ENCODE results near the gene GAREM1.

GAREM1 gene

DNA sequence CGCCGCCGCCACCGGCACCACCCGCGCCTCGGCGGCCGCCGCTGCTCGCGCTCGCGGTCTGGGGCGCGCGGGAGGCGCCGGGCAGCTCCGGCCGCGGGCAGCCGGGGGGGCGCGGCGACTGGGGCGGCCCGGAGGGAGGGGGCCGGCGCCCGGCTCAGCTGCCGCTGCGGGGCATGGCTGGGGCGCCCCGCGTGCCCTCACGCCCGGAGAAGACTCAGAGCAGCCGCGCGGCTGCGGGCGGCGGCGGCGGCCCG, 295 bp downstream of the GAREM1 start:
- H3K27ac Mint-ChIP-seq: no peak overlapping the region
- H3K9me3 Mint-ChIP-seq: no peaks in the 10 kb centered on the region
- H3K4me3 Mint-ChIP-seq: peak overlapping the region in 1 of 2 donors; percentile 85
- H3K27me3 Mint-ChIP-seq: peaks cover 50 to 68% of the 10 kb centered on the region in 2 donors
- DNase-seq (no peak), ATAC-seq (replicated peaks) (no peak)
- peaks cover 24 to 31% of the 10 kb centered on the region in 2 donors for H3K4me1 Mint-ChIP-seq
- H3K36me3 Mint-ChIP-seq: no peaks in the 10 kb centered on the region

DNA sequence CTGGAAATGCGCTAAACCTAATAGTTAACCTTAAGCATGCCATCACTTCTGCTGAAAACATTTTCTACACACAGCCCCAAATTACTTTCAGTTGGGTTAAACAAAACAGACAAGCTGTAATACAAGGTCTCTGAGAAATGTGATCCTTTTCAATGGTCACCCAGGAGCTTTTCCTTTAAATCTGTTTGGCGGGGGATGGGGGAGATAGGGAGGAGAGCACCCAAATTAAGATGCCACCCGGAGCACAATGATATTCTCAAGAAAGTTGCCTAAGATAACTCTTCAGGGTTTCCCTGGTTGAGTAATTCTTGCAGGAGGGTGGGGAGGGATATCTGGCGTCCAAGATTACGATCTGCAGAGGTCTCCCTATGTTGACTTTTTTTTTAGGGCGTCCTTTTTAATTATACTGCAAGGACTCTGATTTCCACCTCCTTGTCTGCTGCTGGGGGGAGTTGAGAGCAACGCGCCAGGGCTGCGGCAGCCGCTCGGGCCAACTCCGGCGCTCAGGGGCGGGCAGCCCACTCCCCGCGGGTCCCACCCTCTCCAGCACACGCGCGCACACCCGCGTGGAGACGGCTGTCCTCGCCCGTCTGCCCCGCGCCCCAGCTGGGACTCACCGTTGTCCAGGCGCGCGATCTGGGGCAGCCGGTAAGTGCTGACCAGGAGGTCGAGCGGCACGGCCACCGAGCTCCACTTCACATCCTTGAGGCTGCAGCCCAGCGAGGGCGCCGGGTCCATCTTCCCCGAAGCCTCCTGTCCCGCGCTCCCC, 807 bp downstream of the GAREM1 start:
- Mint-ChIP-seq H3K9me3 (no peaks in the 10 kb centered on the region), H3K27me3 (peaks cover 54 to 70% of the 10 kb centered on the region in 2 donors), H3K4me3 (peak overlapping the region; percentile 81 to 84), H3K27ac (peak overlapping the region; percentile 71), H3K36me3 (no peaks in the 10 kb centered on the region), H3K4me1 (peaks cover 24 to 31% of the 10 kb centered on the region in 2 donors)
- ATAC-seq (replicated peaks): peak; percentile 0 to 5
- DNase-seq: no peak

DNA sequence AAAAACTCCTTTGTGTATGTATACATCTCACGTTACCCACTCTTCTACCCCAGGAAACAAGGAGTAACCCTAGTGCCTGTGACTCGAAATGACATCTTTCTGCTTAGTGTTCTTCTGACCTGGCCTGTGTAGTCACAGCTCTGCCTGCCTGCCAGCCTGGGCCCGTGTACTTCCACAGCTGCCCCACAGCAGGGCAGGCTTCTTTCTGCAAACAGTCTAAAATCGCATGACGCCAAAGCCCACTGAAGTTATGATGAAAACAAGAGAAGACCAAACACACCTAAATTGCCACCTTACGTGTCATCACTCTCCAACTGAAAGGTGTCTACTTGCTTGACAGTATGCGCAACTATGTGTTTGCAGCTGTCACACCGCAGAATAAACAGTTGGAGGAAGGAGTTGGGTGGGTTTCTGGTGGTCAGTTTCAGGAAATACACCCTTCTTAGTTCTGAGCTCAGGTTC, 1.5 kb downstream of the GAREM1 start:
- H3K36me3 Mint-ChIP-seq: no peaks in the 10 kb centered on the region
- no peak overlapping the region for H3K27ac Mint-ChIP-seq
- DNase-seq (no peak), ATAC-seq (replicated peaks) (no peak)
- peaks cover 24 to 31% of the 10 kb centered on the region in 2 donors for H3K4me1 Mint-ChIP-seq
- peaks cover 57 to 70% of the 10 kb centered on the region in 2 donors for H3K27me3 Mint-ChIP-seq
- H3K9me3 Mint-ChIP-seq: no peaks in the 10 kb centered on the region
- H3K4me3 Mint-ChIP-seq: peak overlapping the region; percentile 42 to 81

DNA sequence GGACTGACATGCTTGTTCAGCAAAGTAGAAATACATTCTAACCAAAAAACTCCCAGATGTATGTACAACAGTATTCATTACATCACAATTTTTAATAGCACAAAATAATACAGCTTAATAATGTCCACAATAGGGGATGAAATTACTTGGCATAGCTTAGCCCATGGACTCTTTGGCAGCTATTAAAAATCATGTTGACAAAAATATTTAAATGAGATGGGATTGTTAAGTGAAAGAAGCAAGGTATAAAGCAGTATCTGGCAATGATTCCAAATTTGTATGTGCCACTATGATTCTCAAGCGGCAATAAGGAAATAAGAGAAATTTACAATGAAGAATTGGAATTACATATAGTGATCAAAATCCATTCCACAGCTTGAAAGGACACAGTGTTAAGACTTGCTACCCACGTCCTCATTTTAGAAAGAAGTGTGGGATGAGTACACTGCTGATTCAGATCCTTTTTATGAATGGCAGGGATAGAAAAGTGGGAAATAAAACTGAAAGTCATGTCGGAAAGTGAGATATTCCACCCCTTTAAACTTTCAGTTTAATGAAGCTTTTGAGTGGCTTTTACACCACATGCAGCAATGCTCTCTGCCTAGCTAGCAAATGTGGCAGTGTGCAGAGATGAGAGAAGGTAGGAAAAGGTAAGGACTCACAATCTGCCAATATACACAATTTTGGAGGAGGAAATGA, 2.4 kb downstream of the GAREM1 start:
- no peaks in the 10 kb centered on the region for H3K9me3 Mint-ChIP-seq
- H3K4me3 Mint-ChIP-seq: no peak overlapping the region
- no peak overlapping the region for H3K27ac Mint-ChIP-seq
- H3K36me3 Mint-ChIP-seq: no peaks in the 10 kb centered on the region
- ATAC-seq (replicated peaks): no peak
- H3K4me1 Mint-ChIP-seq: peaks cover 24 to 31% of the 10 kb centered on the region in 2 donors
- peaks cover 55 to 71% of the 10 kb centered on the region in 2 donors for H3K27me3 Mint-ChIP-seq
- no peak for DNase-seq

DNA sequence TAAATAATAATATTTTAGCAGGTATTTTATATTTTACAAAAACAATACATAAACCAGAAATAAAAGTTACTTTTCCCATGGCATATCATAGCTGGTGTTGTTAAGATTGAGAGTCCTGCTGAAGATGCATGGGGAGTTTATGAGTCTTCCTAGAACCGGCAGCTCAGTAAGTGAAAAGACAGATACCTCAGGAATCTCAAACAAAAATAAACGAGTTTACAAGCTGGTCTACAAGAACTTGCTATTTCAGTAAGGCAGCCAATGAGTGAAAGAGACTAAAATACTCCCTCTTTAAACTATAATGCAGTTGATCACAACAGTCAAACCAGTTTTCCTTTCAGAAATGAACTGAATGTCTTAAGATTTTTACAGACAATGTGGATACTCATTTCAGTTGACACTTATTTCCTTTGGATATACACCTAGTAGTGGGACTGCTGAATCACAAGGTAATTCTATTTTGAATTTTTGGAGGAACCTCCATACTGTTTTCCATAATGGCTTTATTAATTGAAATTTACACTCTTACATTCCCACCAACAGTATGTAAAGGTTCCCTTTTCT, 8.9 kb downstream of the GAREM1 start:
- Mint-ChIP-seq H3K36me3 (no peaks in the 10 kb centered on the region), H3K27me3 (peaks cover 33 to 61% of the 10 kb centered on the region in 2 donors), H3K4me3 (no peak overlapping the region), H3K27ac (no peak overlapping the region), H3K4me1 (no peaks in the 10 kb centered on the region), H3K9me3 (no peaks in the 10 kb centered on the region)
- DNase-seq (no peak), ATAC-seq (replicated peaks) (no peak)

DNA sequence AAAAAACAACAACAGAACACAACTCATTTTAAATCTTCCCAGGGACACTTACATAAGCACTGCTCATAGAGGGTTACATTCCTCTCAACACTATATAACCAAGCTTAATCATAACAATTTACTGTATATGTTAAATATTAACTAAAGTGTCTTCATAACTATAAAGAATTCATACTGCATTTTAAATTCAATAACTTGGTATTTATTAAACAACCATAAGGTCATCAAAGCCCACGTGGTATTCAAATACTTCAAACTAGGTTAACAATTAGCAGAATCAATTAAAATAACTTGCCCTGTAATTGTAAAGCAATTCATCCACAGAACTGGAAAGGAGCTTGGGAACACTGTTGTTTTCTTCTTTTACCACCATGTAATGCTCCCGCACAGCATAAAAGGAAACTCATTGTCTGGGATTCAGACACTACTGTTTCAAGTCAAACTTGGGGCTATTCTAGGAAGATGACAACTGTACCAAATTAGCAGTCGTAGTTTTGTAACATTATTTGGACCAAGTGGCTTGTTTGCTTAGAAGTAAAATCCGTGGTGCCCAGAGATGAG, 10.4 kb downstream of the GAREM1 start:
- DNase-seq (no peak), ATAC-seq (replicated peaks) (no peak)
- H3K27ac Mint-ChIP-seq: no peak overlapping the region
- no peaks in the 10 kb centered on the region for H3K9me3 Mint-ChIP-seq
- no peaks in the 10 kb centered on the region for H3K36me3 Mint-ChIP-seq
- no peaks in the 10 kb centered on the region for H3K4me1 Mint-ChIP-seq
- H3K27me3 Mint-ChIP-seq: peaks cover 32 to 57% of the 10 kb centered on the region in 2 donors
- no peak overlapping the region for H3K4me3 Mint-ChIP-seq

DNA sequence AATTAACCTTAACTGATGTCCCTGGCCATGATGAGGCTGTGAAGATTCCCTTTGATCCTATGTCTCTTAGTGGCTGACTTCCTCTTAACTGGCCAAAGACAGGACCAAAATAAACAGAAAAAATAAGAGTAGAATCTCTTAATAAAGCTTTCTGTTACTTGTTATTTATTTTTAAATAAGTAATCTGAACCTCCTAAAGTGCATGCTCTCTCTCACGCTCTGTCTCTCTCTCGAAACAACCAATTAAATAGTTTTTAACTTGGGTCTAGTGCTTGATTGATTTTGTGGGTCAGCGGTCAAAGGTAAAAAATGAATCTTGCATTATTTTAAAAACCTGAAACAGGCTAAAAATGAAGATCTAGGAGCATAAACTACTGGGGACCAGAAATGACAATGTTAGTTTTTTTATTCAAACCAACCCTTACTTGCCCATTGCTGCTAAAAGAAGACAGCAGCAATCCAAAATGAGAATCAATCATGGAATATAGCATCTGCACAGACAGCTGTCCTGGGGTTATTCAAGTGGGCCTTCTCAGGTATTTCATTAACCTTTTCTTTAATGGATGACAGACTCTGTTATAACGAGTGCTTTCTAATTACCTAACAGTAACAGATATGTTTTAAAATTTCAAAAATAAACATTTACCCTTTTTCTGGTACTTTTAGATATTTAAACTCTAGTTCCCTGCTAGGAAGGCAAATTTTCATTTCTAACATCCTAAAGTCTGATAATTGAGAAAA, 11.2 kb downstream of the GAREM1 start:
- Mint-ChIP-seq H3K36me3 (no peaks in the 10 kb centered on the region), H3K4me3 (no peak overlapping the region), H3K4me1 (no peaks in the 10 kb centered on the region), H3K27me3 (peaks cover 28 to 50% of the 10 kb centered on the region in 2 donors), H3K27ac (no peak overlapping the region), H3K9me3 (no peaks in the 10 kb centered on the region)
- ATAC-seq (replicated peaks) (no peak), DNase-seq (no peak)

DNA sequence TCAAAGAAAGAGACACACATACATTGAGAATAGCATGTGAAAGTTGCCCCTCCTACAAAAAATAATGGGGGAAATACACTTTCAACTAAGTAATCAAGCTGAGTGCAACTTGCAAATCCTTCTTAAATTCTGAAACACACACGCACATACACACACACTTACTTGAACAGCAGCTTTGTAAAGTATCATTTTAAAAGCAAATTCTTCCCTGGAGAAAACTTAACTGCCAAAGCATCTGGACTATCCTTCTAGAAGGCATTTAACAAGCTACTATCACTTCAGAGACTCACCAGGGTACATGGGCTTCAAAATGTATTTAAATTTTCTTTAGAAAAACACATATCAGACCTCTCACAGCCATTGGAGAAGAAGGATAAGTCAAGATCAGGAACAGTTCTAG, 15.3 kb downstream of the GAREM1 start:
- Mint-ChIP-seq H3K4me1 (no peaks in the 10 kb centered on the region), H3K27ac (no peak overlapping the region), H3K4me3 (no peak overlapping the region), H3K36me3 (no peaks in the 10 kb centered on the region), H3K27me3 (peaks cover 16 to 37% of the 10 kb centered on the region in 2 donors), H3K9me3 (no peaks in the 10 kb centered on the region)
- ATAC-seq (replicated peaks) (no peak), DNase-seq (no peak)

DNA sequence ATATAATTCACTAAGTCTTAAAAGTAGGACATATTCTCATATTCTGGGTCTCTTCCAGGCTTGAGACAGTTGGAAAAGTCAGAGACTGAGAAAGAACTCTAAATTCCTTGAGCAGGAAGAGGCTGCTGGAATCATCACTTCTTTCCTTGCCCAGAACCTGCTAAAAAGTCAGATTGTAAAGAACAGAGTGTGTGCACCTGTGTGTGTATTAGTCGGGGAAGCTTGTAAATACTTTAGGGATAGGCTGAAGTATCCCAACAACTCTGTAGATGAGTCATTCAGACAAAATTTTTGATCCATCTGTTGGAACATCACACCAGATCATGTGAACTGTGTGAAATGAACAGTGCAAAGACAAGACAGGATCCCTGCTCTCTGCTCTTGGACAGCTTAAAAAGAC, 16.1 kb downstream of the GAREM1 start:
- Mint-ChIP-seq H3K4me3 (no peak overlapping the region), H3K36me3 (no peaks in the 10 kb centered on the region), H3K9me3 (no peaks in the 10 kb centered on the region), H3K4me1 (no peaks in the 10 kb centered on the region), H3K27ac (no peak overlapping the region), H3K27me3 (peaks cover 16 to 35% of the 10 kb centered on the region in 2 donors)
- DNase-seq (no peak), ATAC-seq (replicated peaks) (no peak)

DNA sequence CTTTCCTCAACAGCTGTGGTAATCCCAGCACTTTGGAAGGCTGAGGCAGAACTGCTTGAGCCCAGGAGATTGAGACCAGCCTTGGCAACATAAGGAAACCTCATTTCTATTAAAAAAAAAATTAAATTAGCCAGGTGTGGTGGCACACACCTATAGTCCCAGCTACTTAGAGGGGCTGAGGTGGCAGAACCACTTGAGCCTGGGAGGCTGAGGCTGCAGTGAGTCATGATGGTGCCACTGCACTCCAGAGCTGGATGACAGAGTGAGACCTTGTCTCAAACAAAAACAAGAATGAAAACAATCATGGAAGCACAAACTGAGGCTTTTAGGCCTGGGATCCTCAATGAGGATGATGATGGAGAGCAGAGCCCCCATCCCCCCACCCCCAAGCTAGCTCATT, 19.8 kb downstream of the GAREM1 start:
- no peak overlapping the region for H3K27ac Mint-ChIP-seq
- H3K27me3 Mint-ChIP-seq: peaks cover 9 to 12% of the 10 kb centered on the region in 2 donors
- no peak for ATAC-seq (replicated peaks)
- no peaks in the 10 kb centered on the region for H3K9me3 Mint-ChIP-seq
- no peak overlapping the region for H3K4me3 Mint-ChIP-seq
- no peaks in the 10 kb centered on the region for H3K36me3 Mint-ChIP-seq
- DNase-seq: no peak
- H3K4me1 Mint-ChIP-seq: no peaks in the 10 kb centered on the region

DNA sequence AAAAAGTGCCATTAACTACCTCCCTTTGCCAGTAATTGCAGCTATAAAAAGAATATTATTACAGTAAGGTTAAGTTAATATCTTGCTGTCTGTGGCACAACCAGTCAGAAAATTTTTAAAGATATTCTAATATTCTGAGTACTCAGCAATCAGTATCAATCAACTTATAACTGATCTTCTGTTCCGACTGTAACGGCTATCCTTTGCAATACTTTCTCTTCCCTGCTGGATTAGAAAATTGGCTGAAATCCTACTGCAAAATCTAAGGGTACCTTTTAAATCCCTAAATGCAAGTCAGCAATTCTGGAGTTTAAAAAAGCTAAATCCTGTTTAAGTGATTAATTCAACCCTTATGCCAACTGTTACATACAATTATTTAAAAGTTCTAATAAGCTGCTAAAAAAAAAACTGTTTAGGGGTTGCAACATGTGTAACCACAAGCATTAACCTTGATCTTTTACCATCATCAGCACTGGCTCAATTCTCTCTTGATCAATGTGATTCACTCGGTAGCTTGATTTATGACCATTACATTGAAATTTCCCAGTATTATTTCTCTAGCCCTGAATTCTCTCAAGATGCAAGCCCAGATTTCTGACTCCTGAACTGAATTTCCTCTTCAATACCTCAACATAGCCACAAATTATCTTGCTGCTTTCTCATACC, 20.5 kb downstream of the GAREM1 start:
- H3K27me3 Mint-ChIP-seq: peaks cover 6 to 9% of the 10 kb centered on the region in 2 donors

DNA sequence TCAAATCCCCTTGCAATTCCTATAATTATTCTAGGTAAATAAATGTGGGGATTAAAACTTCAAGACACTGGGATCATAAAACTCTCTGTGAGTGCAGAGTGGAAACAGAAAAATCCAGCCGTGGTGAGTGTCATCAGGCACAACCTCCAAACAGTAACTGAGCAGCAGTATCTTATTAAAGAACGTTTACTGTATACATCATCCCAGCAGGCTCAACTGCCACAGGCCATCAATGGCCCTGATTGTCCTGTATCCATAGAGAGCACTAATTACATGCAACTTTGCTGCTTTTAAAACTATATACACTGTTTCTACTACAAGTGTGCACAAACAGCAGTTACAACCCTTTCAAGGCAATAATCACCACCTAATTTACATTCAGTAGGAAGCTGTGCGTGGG, 23.9 kb downstream of the GAREM1 start:
- no peak overlapping the region for H3K4me3 Mint-ChIP-seq
- H3K36me3 Mint-ChIP-seq: no peaks in the 10 kb centered on the region
- peaks cover 0 to under 1% of the 10 kb centered on the region in 2 donors for H3K27me3 Mint-ChIP-seq
- no peak for ATAC-seq (replicated peaks)
- DNase-seq: no peak
- no peak overlapping the region for H3K27ac Mint-ChIP-seq
- H3K4me1 Mint-ChIP-seq: no peaks in the 10 kb centered on the region
- no peaks in the 10 kb centered on the region for H3K9me3 Mint-ChIP-seq

More for the DNA sequence above, 20.5 kb downstream of the GAREM1 start:
- no peak overlapping the region for H3K4me3 Mint-ChIP-seq
- no peaks in the 10 kb centered on the region for H3K4me1 Mint-ChIP-seq
- ATAC-seq (replicated peaks) (no peak), DNase-seq (no peak)
- H3K27ac Mint-ChIP-seq: no peak overlapping the region
- H3K9me3 Mint-ChIP-seq: no peaks in the 10 kb centered on the region
- H3K36me3 Mint-ChIP-seq: no peaks in the 10 kb centered on the region

DNA sequence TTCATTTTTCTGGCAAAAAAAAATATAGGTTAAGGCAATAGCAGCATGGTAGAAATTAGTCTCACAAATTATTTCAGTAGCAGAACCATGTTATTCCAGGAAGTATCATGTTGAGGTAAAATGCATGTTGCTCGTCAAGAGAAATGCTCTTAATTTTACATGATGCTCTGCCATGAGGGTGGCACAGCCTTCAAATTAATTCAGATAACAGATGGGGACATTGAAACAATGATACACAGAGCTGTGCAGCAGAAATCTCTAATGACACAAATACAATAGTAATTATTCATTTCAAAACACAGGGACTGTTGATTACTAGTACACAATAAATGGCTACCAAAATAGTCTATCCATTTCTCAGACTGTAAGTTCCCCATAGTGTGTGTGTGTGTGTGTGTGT, 24.8 kb downstream of the GAREM1 start:
- ATAC-seq (replicated peaks) (no peak), DNase-seq (no peak)
- Mint-ChIP-seq H3K9me3 (no peaks in the 10 kb centered on the region), H3K4me3 (no peak overlapping the region), H3K36me3 (no peaks in the 10 kb centered on the region), H3K4me1 (no peaks in the 10 kb centered on the region), H3K27ac (no peak overlapping the region), H3K27me3 (peaks cover 5 to 10% of the 10 kb centered on the region in 2 donors)

Data from stimulated activated naive B cell treated with anti-CD40 and anti-IgM and Interleukin-4, amounts not matched to agents 10 μg/mL and 1 μg/mL and 100 μg/mL, for 72 hours (primary cell).